Urinary bladder (tissue), 4 donors: ENCODE results near the gene RELN. TPM values are rescaled to one million over a fixed set of nuclear protein-coding genes. Genes with fewer than 3 reads are reported as not detected.
"Not testable (repeated sequence)": the region's sequence is repeated elsewhere in the genome, so short reads cannot be mapped to it uniquely, and the experiment has no call there.

ENCODE experiments used
- DNase-seq: peaks from one replicate; pipeline ENCODE4 v3.0.0-alpha.2; 2015; ENCODE audit errors: extremely low spot score
- H3K27ac ChIP-seq: one replicate; pipeline ENCODE4 v1.5.1; 2013; ENCODE audit warnings: low read depth, mild to moderate bottlenecking, moderate library complexity
- H3K36me3 ChIP-seq: one replicate; pipeline ENCODE4 v1.6.1; 2013; ENCODE audit warnings: mild to moderate bottlenecking, moderate library complexity; ENCODE audit not compliant: insufficient read depth
- H3K4me1 ChIP-seq: one replicate; pipeline ENCODE4 v1.6.1; 2013; ENCODE audit warnings: mild to moderate bottlenecking, moderate library complexity; ENCODE audit not compliant: insufficient read depth
- H3K4me3 ChIP-seq: one replicate; pipeline ENCODE4 v1.5.1; 2013; ENCODE audit warnings: low read depth, low read length
- WGBS: extraction: QIAGEN DNeasy Blood & Tissue Kit; methylation state at CpG from one replicate; pipeline ENCODE4 v1.1.7; 2013; 5-methylcytosine and 5-hydroxymethylcytosine counted together
- polyA plus RNA-seq: library from polyadenylated mRNA; stranded (reverse); fragments of 200-250 nt; gene quantifications from one replicate; pipeline ENCODE4 v1.2.3, GENCODE V29; 2013
- total RNA-seq: library from RNA; depleted of rRNA; stranded (reverse); fragments of >200 nt; gene quantifications from one replicate; pipeline ENCODE4 v1.2.3, GENCODE V29; 2014
- donor health status: healthy with polysubstance abuse.
- donor health status: healthy.

RELN gene
- total and polyA plus RNA-seq, 2 donors = 3.8 to 26.3 TPM

DNA sequence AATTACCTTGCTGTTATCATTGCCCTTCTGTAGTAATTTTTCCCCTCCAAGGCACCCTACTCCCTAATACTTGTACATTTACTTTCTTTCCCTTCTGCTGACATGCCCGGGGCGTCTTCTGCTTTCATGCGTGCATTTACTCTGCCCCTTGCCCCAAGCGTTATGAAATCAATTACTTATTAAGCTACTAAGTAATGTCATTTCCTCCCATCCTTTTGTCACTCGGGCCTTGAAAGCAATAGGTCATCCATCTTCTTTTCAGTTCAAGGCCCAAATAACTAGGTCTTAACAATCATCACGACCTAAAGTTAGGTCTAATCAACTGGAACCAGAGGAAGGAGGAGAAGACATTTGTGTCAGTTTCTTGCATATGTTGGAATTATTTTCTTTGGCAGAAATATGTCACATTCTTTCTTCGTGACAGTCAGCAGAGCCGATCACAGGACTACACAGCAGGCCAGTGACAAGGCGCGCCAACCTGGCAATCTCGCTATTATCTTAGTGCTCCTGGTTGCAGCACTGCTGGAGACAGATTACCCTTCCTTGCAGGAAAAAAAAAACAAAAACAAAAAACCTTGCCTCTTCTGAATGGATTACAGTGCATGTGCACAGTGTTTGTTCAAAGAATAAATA lies 179.2 kb downstream of the RELN start:
- no peaks in the 10 kb centered on the region for H3K4me1 ChIP-seq
- WGBS = 63% methylated on average over 11 of the region's 11 CpGs
- H3K4me3 ChIP-seq = no peak overlapping the region
- DNase-seq = no peak
- H3K27ac ChIP-seq = no peak overlapping the region
- no peaks in the 10 kb centered on the region for H3K36me3 ChIP-seq

DNA sequence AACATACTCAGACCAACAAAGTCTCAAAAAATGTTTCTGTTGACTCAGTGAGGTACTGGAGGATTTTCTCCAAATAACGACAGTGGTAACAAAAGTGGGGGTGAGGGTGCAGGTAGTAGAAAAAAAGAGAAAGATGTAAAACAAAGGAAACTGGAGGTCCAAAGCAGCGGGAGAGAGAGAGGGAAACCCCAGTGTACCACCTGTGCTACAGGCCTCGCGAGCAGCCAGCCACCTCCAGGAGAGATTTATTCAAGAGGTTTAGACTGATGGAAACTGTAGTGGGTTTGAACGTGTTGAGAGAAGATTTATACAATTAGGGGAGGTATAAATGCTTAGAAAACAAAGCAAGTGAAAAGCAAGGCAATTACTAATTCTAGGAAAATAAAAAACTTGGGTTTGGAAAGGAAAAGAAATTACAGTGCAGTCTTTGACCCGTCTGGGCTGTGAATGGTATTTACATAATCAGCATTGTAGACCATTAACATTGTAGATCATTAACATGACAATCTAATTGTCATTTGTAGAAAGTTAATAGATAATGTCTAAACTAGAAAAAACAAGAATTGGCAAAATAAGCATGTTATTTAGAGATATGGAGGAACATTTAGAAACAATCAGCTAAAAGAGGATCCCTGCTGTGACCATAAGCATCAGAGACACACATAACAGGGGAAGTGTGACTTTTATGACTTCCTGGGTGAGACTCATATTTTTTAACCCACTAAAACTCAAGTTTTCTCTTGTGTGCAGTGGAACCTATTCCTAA lies 180.0 kb downstream of the RELN start:
- DNase-seq = no peak
- WGBS = 58% methylated on average over 6 of the region's 6 CpGs
- H3K4me1 ChIP-seq = no peaks in the 10 kb centered on the region
- H3K36me3 ChIP-seq = no peaks in the 10 kb centered on the region
- no peak overlapping the region for H3K4me3 ChIP-seq
- no peak overlapping the region for H3K27ac ChIP-seq

DNA sequence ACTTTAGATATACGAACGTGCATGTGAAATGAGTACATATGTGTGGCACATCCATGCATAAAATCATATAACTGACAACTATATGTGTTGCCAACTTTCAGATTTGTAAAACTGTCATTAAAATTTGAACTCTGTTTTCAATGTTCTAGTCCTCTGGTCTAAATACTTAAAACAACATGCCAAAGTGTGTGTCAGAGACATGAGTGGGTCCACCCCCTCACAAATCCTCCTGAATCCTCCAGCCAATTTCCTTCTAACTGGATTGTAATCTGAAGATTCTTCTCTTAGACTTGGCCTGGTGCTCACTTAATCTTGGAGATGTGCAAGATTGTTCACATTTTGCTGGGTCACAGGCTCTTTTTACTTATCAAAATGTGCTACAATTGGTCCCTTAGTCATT lies 184.1 kb downstream of the RELN start:
- H3K27ac ChIP-seq = no peak overlapping the region
- no peak for DNase-seq
- no peaks in the 10 kb centered on the region for H3K36me3 ChIP-seq
- H3K4me3 ChIP-seq = no peak overlapping the region
- 81% methylated on average over 2 of the region's 2 CpGs for WGBS
- no peaks in the 10 kb centered on the region for H3K4me1 ChIP-seq

DNA sequence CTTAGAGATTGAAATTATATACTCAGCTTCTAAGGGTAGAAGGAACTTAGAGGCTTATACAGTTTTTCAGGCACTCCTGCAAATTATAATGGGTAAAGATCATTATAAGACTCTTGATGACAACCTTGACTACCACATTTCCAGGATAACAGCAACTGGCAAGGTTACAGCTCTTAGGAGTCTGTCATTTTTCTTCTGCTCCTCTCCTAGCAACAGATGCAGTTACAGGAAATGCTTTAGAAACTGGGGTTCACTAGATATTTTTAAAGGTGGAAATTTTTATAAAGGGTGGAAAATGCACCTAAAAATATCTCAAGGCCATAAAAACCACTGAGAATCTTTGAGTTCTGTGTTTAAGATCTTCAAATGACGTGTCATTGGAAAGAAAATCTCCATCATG lies 185.8 kb downstream of the RELN start:
- Histone ChIP-seq H3K4me3 (no peak overlapping the region), H3K36me3 (no peaks in the 10 kb centered on the region), H3K4me1 (no peaks in the 10 kb centered on the region), H3K27ac (no peak overlapping the region)
- DNase-seq = no peak
- WGBS = 58% methylated on average over 1 of the region's 1 CpG

DNA sequence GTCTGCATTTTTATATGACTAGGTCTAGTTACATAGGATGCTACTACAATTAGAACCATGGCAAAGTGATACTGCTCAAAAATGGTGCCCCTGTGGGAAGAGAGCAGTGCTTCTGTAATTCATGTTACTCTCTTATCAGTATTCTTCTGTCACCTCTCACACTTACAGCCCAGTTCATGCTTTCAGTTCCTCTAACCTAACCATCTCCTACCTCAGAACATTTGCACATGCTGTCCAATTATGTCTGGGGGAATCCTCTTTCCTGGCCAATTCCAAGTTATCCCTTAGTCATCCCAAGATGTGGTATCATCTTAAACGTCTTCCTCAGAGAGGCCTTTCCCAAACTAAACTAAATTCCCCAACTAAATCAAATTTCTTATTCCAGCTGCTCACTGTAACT lies 190.2 kb downstream of the RELN start:
- 61% methylated on average over 1 of the region's 1 CpG for WGBS
- H3K4me3 ChIP-seq = no peak overlapping the region

DNA sequence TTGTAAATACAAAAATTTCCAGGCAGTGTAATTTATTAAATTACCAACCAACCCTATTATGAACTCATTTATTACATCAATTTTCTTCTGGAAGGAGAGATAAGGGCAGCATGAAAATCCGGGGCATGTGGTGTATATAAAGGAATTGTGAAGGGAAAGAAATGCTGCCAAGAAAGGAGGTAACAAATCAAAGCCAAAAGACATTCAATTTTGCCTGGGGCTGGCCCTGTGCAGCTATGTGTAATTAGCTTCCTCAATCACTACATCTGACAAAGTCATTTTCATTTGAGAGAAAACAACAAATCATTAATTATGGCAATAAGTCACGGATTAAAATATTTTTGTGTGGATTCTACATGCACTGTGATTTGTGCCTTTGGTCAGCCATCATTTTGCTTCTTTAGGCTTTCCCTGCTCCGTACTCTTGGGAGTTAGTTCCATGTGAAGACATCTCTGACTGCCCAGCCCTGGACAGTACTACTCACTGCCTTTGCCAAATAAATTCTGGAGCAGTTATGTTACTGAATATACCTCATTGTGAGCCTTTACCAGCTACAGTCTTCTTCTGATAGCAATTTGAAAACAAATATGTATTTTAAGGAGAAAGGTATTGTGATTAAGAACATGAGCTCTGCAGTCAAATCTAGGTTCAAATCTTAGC lies 191.7 kb downstream of the RELN start:
- no peak overlapping the region for H3K4me3 ChIP-seq
- no peak for DNase-seq
- WGBS = 57% methylated on average over 3 of the region's 3 CpGs
- H3K27ac ChIP-seq = no peak overlapping the region
- no peaks in the 10 kb centered on the region for H3K36me3 ChIP-seq
- no peaks in the 10 kb centered on the region for H3K4me1 ChIP-seq

More for the DNA sequence above, 190.2 kb downstream of the RELN start:
- no peak for DNase-seq
- H3K27ac ChIP-seq = no peak overlapping the region
- H3K4me1 ChIP-seq = no peaks in the 10 kb centered on the region
- H3K36me3 ChIP-seq = no peaks in the 10 kb centered on the region

DNA sequence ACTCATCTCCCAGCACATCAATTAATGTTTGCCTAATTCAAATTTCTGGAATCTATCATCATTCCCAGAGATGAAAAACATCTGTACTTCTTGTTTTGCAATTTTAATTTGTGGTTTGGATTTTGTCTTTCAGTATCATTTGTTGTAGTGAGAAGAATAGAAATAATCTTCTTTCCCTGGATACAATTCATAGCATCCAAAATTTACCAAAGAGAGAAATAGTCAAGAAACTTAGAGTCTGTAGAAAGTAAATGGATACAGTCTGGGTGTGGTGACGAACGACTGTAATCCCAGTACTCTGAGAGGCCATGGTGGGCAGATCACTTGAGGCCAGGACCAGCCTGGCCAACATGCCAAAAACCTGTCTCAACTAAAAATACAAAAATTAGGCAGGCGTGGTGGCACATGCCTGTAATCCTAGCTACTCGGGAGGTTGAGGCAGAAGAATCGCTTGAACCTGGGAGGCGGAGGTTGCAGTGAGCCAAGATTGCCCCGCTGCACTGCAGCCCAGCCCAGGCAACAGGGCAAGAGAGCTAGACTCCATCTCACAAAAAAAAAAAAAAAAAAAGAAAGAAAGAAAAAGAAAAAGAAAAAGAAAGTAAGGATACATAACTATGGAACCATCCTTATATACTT lies 193.0 kb downstream of the RELN start:
- no peak for DNase-seq
- H3K36me3 ChIP-seq = no peaks in the 10 kb centered on the region
- no peak overlapping the region for H3K27ac ChIP-seq
- H3K4me1 ChIP-seq = no peaks in the 10 kb centered on the region
- H3K4me3 ChIP-seq = no peak overlapping the region
- 91% methylated on average over 7 of the region's 7 CpGs for WGBS

DNA sequence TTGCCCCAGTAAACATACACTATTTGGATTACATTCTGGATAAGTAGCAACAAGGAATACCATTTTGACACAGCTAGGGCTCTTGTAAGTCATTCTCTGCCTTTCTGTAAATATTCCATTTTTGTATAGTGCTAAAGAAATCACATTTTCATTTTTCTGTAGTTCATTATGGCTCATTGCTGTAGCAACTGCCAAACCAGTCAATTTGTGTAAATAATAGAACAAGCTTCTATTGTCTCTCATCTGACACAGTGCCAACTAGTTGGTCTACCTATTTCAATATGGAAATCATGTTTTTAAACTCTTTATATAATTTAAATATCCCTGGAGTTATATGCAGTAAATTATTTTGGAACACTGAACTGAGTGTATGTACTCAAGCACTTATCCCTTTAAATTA lies 193.7 kb downstream of the RELN start:
- H3K36me3 ChIP-seq = no peaks in the 10 kb centered on the region
- H3K4me1 ChIP-seq = no peaks in the 10 kb centered on the region
- no peak overlapping the region for H3K4me3 ChIP-seq
- no peak for DNase-seq
- H3K27ac ChIP-seq = no peak overlapping the region

DNA sequence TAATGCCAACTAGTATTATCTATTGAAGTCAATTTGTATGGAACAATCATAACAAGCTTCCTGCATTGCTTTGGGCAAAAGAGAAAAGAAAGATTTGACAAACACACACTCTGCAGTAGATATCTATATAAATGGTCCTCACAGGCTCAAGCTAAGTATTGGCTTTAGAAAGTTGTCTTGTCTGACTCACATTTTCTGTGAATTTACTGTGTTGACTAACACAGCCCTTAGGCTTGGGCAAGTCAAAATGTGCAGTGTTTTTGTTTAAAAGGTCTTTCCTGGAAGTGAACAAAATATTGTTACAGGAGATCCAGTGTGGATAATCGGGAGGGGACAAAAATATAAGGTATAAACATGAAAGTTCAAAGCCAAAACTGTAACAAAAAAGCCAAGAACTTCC lies 194.4 kb downstream of the RELN start:
- H3K36me3 ChIP-seq = no peaks in the 10 kb centered on the region
- DNase-seq = no peak
- WGBS = 54% methylated on average over 1 of the region's 1 CpG

DNA sequence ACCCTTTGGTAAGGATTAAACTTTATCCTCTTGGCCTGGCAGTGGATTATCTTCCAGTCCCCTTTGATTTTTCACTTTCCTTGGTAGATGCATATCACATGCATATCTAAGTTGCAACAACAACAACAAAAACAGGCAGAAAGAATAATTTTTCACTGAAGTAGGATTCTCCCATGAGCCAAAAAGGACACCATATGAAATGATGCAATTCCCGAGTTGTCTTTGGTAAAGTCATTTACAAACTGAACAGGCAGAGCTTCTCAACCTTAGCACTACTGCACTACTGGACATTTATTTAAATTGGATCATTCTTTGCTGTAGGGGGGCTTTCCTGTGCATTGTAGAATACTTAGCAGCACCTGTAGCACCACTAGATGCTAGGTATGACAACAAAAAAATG lies 195.0 kb downstream of the RELN start:
- H3K4me1 ChIP-seq = no peaks in the 10 kb centered on the region
- H3K36me3 ChIP-seq = no peaks in the 10 kb centered on the region
- H3K4me3 ChIP-seq = no peak overlapping the region
- no peak for DNase-seq
- WGBS = 86% methylated on average over 1 of the region's 1 CpG
- H3K27ac ChIP-seq = no peak overlapping the region

More for the DNA sequence above, 194.4 kb downstream of the RELN start:
- Histone ChIP-seq H3K4me1 (no peaks in the 10 kb centered on the region), H3K27ac (no peak overlapping the region), H3K4me3 (no peak overlapping the region)

DNA sequence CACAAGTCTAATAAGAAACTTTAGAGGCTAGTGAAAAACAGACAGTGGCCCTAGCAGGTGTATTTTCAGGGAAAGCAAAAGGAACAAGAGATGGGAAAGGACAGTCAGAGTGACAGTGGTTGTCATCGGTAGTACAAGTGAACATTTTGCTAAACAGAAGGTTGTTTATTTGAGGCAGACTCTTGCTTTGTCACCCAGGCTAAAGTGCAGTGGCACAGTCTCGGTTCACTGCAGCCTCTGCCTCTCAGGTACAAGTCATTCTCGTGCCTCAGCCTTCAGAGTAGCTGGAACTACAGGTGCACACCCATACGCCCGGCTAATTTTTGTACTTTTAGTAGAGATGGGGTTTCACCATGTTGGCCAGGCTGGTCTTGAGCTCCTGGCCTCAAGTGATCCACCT lies 195.8 kb downstream of the RELN start:
- no peak for DNase-seq
- Histone ChIP-seq H3K36me3 (no peaks in the 10 kb centered on the region), H3K27ac (no peak overlapping the region), H3K4me3 (no peak overlapping the region), H3K4me1 (no peaks in the 10 kb centered on the region)
- 80% methylated on average over 5 of the region's 5 CpGs for WGBS

DNA sequence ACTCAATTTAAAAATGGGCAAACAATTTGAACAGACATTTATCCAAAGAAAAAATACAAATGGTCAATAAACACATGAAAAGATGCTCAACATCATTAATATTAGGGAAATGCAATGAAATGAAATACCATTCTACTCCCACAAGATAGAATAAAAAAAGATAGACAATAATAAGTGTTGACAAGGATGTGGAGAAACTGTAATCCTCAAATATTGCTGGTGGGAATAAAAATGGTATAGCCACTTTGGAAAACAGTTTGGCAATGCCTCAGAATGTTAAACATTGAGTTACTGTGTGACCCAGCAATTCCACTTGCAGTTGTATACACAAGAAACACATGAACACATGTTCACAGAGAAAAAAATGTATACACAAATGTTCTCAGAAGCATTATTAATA lies 197.6 kb downstream of the RELN start:
- Histone ChIP-seq H3K4me1 (no peaks in the 10 kb centered on the region), H3K36me3 (no peaks in the 10 kb centered on the region), H3K4me3 (no peak overlapping the region), H3K27ac (no peak overlapping the region)
- no peak for DNase-seq

DNA sequence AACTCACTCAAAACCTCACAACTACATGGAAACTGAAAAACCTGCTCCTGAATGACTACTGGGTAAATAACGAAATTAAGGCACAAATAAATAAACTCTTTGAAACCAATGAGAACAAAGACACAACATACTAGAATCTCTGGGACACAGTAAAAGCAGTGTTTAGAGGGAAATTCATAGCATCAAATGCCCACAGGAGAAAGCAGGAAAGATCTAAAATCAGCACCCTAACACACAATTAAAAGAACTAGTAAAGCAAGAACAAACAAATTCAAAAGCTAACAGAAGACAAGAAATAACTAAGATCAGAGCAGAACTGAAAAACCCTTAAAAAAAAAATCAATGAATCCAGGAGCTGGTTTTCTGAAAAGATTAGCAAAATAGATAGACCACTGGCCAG lies 202.4 kb downstream of the RELN start:
- H3K4me3 ChIP-seq, H3K4me1 ChIP-seq, H3K27ac ChIP-seq, DNase-seq, H3K36me3 ChIP-seq: not testable (repeated sequence)
- 84% methylated on average over 1 of the region's 1 CpG for WGBS
